H1 (cell line): ENCODE data around the gene PMFBP1. TPM values are rescaled to one million over a fixed set of nuclear protein-coding genes. Genes with fewer than 3 reads are reported as not detected.

Source experiments
- CTCF ChIA-PET: fragments of 300-600 bp; sonication (Branson Sonifier 250); formaldehyde crosslinking; loops from one replicate; lab custom pipeline; 2021; ENCODE audit not compliant: partially characterized antibody; lab: Charles Lee
- POLR2A ChIA-PET: fragments of 300-600 bp; sonication (Branson Sonifier 250); formaldehyde crosslinking; loops from one replicate; lab custom pipeline; 2021; ENCODE audit warnings: inconsistent platforms; ENCODE audit not compliant: partially characterized antibody; lab: Charles Lee
- DNase-seq, 2 experiments: peaks; one replicate each; pipeline versions ENCODE4 v3.0.0 to v3.0.0-alpha.2; 2010 to 2022; ENCODE audit warnings: low spot score in 2 of 2, low read depth in 1 of 2, mixed read lengths in 1 of 2
- FAIRE-seq: peaks from 2 replicates; lab custom pipeline; 2011; peaks lifted over from hg19 to GRCh38; lab: Jason Lieb, UNC
- H2AFZ ChIP-seq: 2 replicates; pipeline ENCODE4 v1.8.1; 2012; ENCODE audit warnings: low read length, inconsistent platforms
- H2AK5ac ChIP-seq: 2 replicates; pipeline ENCODE4 v1.6.1; 2013; ENCODE audit warnings: low read depth, low read length
- H2BK120ac ChIP-seq: replicated peaks from 2 replicates; pipeline ENCODE3; 2013; ENCODE audit warnings: low read depth, low read length, inconsistent platforms
- H2BK12ac ChIP-seq: 2 replicates; pipeline ENCODE4 v1.6.1; 2013; ENCODE audit warnings: low read depth, low read length
- H2BK15ac ChIP-seq: 2 replicates; pipeline ENCODE4 v1.6.1; 2013; ENCODE audit warnings: low read length
- H2BK20ac ChIP-seq: 2 replicates; pipeline ENCODE4 v1.6.1; 2013; ENCODE audit warnings: low read length
- H2BK5ac ChIP-seq: 2 replicates; pipeline ENCODE4 v1.6.1; 2013; ENCODE audit warnings: low read depth, low read length
- H3K14ac ChIP-seq: 2 replicates; pipeline ENCODE4 v1.6.1; 2013; ENCODE audit warnings: inconsistent platforms; ENCODE audit not compliant: insufficient read length
- H3K18ac ChIP-seq: 2 replicates; pipeline ENCODE4 v1.6.1; 2013; ENCODE audit warnings: low read length; ENCODE audit errors: extremely low read depth
- H3K23ac ChIP-seq: 2 replicates; pipeline ENCODE4 v1.6.1; 2013; ENCODE audit warnings: inconsistent platforms; ENCODE audit not compliant: insufficient read length
- H3K23me2 ChIP-seq: 2 replicates; pipeline ENCODE4 v1.6.1; 2013; ENCODE audit warnings: low read depth, low read length
- H3K27ac ChIP-seq: 2 replicates; pipeline ENCODE4 v1.6.1; 2011; ENCODE audit warnings: low read depth, low read length, inconsistent platforms
- H3K27me3 ChIP-seq, 4 experiments: replicated peaks in 1 of 4; 1 replicate in 1 of 4; 2 replicates in 3 of 4; pipeline versions ENCODE4 v1.6.1 to v1.8.1; 2011 to 2013; ENCODE audit warnings: low read length in 3 of 4, mild to moderate bottlenecking in 3 of 4, inconsistent platforms in 2 of 4, mixed read lengths in 2 of 4, moderate library complexity in 1 of 4; ENCODE audit not compliant: control insufficient read depth in 3 of 4, insufficient read depth in 3 of 4; ENCODE audit errors: extremely low read depth in 1 of 4
- H3K36me3 ChIP-seq, 4 experiments: 2 replicates each; pipeline versions ENCODE4 v1.6.1 to v1.8.1; 2011 to 2013; ENCODE audit warnings: mild to moderate bottlenecking in 4 of 4, low read length in 3 of 4, moderate library complexity in 2 of 4, control low read depth in 1 of 4, inconsistent platforms in 1 of 4; ENCODE audit not compliant: insufficient read depth in 4 of 4, control insufficient read depth in 2 of 4
- H3K4ac ChIP-seq: replicated peaks from 2 replicates; pipeline ENCODE3; 2013; ENCODE audit warnings: low read length, low read depth, mixed read lengths, inconsistent platforms; ENCODE audit not compliant: insufficient read length
- H3K4me1 ChIP-seq, 4 experiments: replicated peaks in 1 of 4; 1 replicate in 1 of 4; 2 replicates in 3 of 4; pipeline versions ENCODE4 v1.6.1 to v1.8.1; 2011 to 2013; ENCODE audit warnings: low read length in 3 of 4, inconsistent platforms in 2 of 4, mixed read lengths in 1 of 4; ENCODE audit not compliant: insufficient read depth in 4 of 4, control insufficient read depth in 3 of 4
- H3K4me2 ChIP-seq, 2 experiments: 2 replicates each; pipeline versions ENCODE4 v1.6.1 to v1.8.1; 2011 to 2013; ENCODE audit warnings: low read depth in 2 of 2, low read length in 2 of 2, control low read depth in 1 of 2, inconsistent platforms in 1 of 2, mild to moderate bottlenecking in 1 of 2; ENCODE audit not compliant: insufficient read depth in 1 of 2
- H3K4me3 ChIP-seq, 4 experiments: fragments of 200-600, 300-600 bp in 1 of 4; sonication (generic), shearing (Covaris generic), sonication (Bioruptor Twin) in 1 of 4; 2 replicates each; pipeline versions ENCODE4 v1.5.1 to v1.8.1; 2011 to 2016; ENCODE audit warnings: low read length in 4 of 4, low read depth in 3 of 4, control low read depth in 2 of 4, inconsistent platforms in 2 of 4, mild to moderate bottlenecking in 2 of 4, mixed read lengths in 1 of 4, moderate library complexity in 1 of 4; ENCODE audit not compliant: insufficient read depth in 2 of 4; ENCODE audit errors: extremely low read depth in 1 of 4
- H3K56ac ChIP-seq: replicated peaks from 2 replicates; pipeline ENCODE3; 2013; ENCODE audit warnings: low read depth, mild to moderate bottlenecking, mixed read lengths, low read length, inconsistent platforms; ENCODE audit not compliant: insufficient read length
- H3K79me1 ChIP-seq: 2 replicates; pipeline ENCODE4 v1.6.1; 2013; ENCODE audit warnings: low read depth, low read length, control low read depth
- H3K79me2 ChIP-seq, 2 experiments: 2 replicates each; pipeline versions ENCODE4 v1.6.1 to v1.8.1; 2012 to 2013; ENCODE audit warnings: low read length in 2 of 2, mild to moderate bottlenecking in 2 of 2, inconsistent platforms in 1 of 2; ENCODE audit not compliant: insufficient read depth in 2 of 2, control insufficient read depth in 1 of 2
- H3K9ac ChIP-seq, 4 experiments: replicated peaks in 1 of 4; 1 replicate in 1 of 4; 2 replicates in 3 of 4; pipeline versions ENCODE4 v1.6.1 to v1.8.1; 2011 to 2013; ENCODE audit warnings: low read depth in 3 of 4, low read length in 3 of 4, control low read depth in 2 of 4, mild to moderate bottlenecking in 2 of 4, moderate library complexity in 2 of 4, inconsistent platforms in 1 of 4; ENCODE audit errors: extremely low read depth in 1 of 4
- H3K9me3 ChIP-seq, 2 experiments: 2 replicates each; pipeline versions ENCODE4 v1.6.1 to v1.8.1; 2012 to 2013; ENCODE audit warnings: mild to moderate bottlenecking in 2 of 2, moderate library complexity in 2 of 2, control low read depth in 1 of 2, inconsistent platforms in 1 of 2, low read depth in 1 of 2, low read length in 1 of 2, mixed read lengths in 1 of 2; ENCODE audit not compliant: insufficient read depth in 2 of 2
- H4K20me1 ChIP-seq, 2 experiments: replicated peaks in 1 of 2; 2 replicates each; pipeline versions ENCODE3 to v1.8.1; 2011 to 2013; ENCODE audit warnings: inconsistent platforms in 2 of 2, low read length in 2 of 2, mild to moderate bottlenecking in 1 of 2; ENCODE audit not compliant: insufficient read depth in 2 of 2, control insufficient read depth in 1 of 2
- H4K5ac ChIP-seq: 2 replicates; pipeline ENCODE4 v1.6.1; 2013; ENCODE audit warnings: low read length, low read depth, mixed read lengths, inconsistent platforms; ENCODE audit not compliant: insufficient read length
- H4K8ac ChIP-seq: 2 replicates; pipeline ENCODE4 v1.8.0; 2013; ENCODE audit warnings: mild to moderate bottlenecking, moderate library complexity, low read length, inconsistent platforms; ENCODE audit not compliant: insufficient read depth; ENCODE audit errors: extremely low read depth
- H4K91ac ChIP-seq: replicated peaks from 2 replicates; pipeline ENCODE3; 2013; ENCODE audit warnings: low read length, mixed read lengths, inconsistent platforms; ENCODE audit not compliant: insufficient read length
- ATF3 ChIP-seq: IDR thresholded peaks from 2 replicates; pipeline ENCODE4 v1.6.1; 2011; ENCODE audit warnings: low read depth, mild to moderate bottlenecking, low read length; ENCODE audit not compliant: insufficient read depth
- BCL11A ChIP-seq, 2 experiments: IDR thresholded peaks; one replicate each; pipeline ENCODE4 v1.6.1; 2011; ENCODE audit warnings: low read depth in 2 of 2, low read length in 2 of 2, mild to moderate bottlenecking in 2 of 2
- RBBP5 ChIP-seq: IDR thresholded peaks from 2 replicates; pipeline ENCODE4 v1.7.1; 2012; ENCODE audit warnings: low read depth, mild to moderate bottlenecking, inconsistent platforms, low read length, moderate library complexity, borderline replicate concordance
- RFX5 ChIP-seq: IDR thresholded peaks from 2 replicates; pipeline ENCODE4 v1.6.1; 2011; ENCODE audit warnings: low read depth, low read length, improper control_type of control experiment, borderline replicate concordance
- RXRA ChIP-seq: IDR thresholded peaks from 2 replicates; pipeline ENCODE4 v1.6.1; 2011; ENCODE audit warnings: low read depth, mild to moderate bottlenecking, low read length, moderate library complexity; ENCODE audit not compliant: insufficient read depth
- SP2 ChIP-seq: IDR thresholded peaks from 2 replicates; pipeline ENCODE4 v1.6.1; 2012; ENCODE audit warnings: mild to moderate bottlenecking, low read length, inconsistent platforms
- TAF1 ChIP-seq: IDR thresholded peaks from 2 replicates; pipeline ENCODE4 v1.6.1; 2011; ENCODE audit warnings: mild to moderate bottlenecking, low read depth, low read length
- polyA plus RNA-seq, 7 experiments: library from polyadenylated mRNA; depleted of rRNA in 3 of 7; stranded (reverse) in 5 of 7; unstranded in 2 of 7; fragments of >200 nt in 5 of 7; fragments of 200-250 nt in 2 of 7; gene quantifications; 1 replicate in 5 of 7; 2 replicates in 1 of 7; 4 replicates in 1 of 7; pipeline versions ENCODE4 v1.2.1 to v1.2.3, GENCODE V29; 2011 to 2013; ENCODE audit warnings: missing spikeins in 2 of 7, mixed read lengths in 2 of 7
- total RNA-seq: library from RNA; stranded (reverse); fragmentation: NEBNext Ultra II Directional; extraction: Animal tissue kit (Norgen Biotek cat#: 25700); gene quantifications from 2 replicates; pipeline ENCODE4 v1.2.1, GENCODE V29; 2021

PMFBP1 gene
- total and polyA plus RNA-seq, 2 of the 8 experiments (the other 6 are each of a cell fraction or from before 2014, with no cell fraction given): 0.32 to 1.6 TPM

DNA sequence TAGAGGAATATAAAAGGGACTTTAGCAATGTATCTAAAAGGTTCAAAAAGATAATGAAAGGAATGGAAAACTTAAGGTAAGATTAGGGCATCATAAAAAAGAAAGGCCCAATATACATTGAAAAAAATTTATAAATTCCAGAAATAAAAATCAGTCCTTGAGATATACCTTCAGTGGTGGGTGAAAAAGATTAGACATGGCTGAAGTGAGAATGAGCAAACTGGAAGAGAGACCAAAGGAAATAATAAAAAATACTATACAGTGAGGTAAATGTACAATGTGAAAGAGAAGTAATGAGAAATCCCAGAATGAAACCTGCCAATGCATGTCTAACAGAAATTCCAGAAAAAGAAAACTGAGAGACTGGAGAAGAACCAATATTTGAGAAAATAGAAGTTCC, 42.9 kb upstream of the PMFBP1 start:
- Histone ChIP-seq H3K79me2 (no peaks in the 10 kb centered on the region), H3K4me3 (no peak overlapping the region)

More for the DNA sequence above, 42.9 kb upstream of the PMFBP1 start:
- TF ChIP-seq BCL11A (IDR thresholded peaks at IDR 0.05; ENCODE audit: low read depth in 2 of 2, low read length in 2 of 2) (no peak), ATF3 (no peak), SP2 (no peak), RFX5 (no peak), RBBP5 (no peak), RXRA (no peak), TAF1 (no peak)
- ChIA-PET POLR2A (no interaction called here), CTCF (no interaction called here)
- Histone ChIP-seq H2BK5ac (no peak overlapping the region), H3K9ac (no peak overlapping the region), H3K9me3 (no peaks in the 10 kb centered on the region; a peak in 1 of 4 replicates), H3K79me1 (no peaks in the 10 kb centered on the region), H3K4me1 (no peaks in the 10 kb centered on the region), H3K56ac (no peak overlapping the region), H3K18ac (no peak overlapping the region), H4K20me1 (no peaks in the 10 kb centered on the region), H2BK15ac (no peak overlapping the region), H4K91ac (no peak overlapping the region), H4K5ac (no peak overlapping the region), H3K4me2 (no peak overlapping the region), H3K36me3 (no peaks in the 10 kb centered on the region), H4K8ac (no peak overlapping the region), H2AFZ (no peak overlapping the region), H3K23me2 (no peaks in the 10 kb centered on the region), H2BK12ac (no peak overlapping the region), H3K23ac (no peak overlapping the region), H2BK120ac (no peak overlapping the region), H3K14ac (no peak overlapping the region), H3K27me3 (no peaks in the 10 kb centered on the region), H2BK20ac (no peak overlapping the region), H2AK5ac (no peak overlapping the region), H3K4ac (no peak overlapping the region), H3K27ac (no peak overlapping the region)
- DNase-seq (no peak), FAIRE-seq (no peak)
